GM12878 (cell line): ENCODE data around the gene CETN2. TPM values are rescaled to one million over a fixed set of nuclear protein-coding genes. Genes with fewer than 3 reads are reported as not detected.

Source experiments
- ATAC-seq: fragments of 200-7000 bp; cut with Tn5 transposase; 3 replicates; pipeline ENCODE4 v1.9.1; 2020; ENCODE audit warnings: mild to moderate bottlenecking, moderate library complexity
- BruUV-seq: library from RNA; stranded (reverse); fragments of 400-500 nt; replicated peaks from 2 replicates; lab custom pipeline; 2021; lab: Mats Ljungman, UMichigan
- CTCF ChIA-PET: fragments of 300-600 bp; sonication (Branson Sonifier 250); formaldehyde crosslinking; extraction: SDS; loops from one replicate; lab custom pipeline; 2021; ENCODE audit warnings: inconsistent platforms; lab: Yijun Ruan, JAX
- POLR2A ChIA-PET: fragments of 350-600 bp; formaldehyde crosslinking; extraction: SDS; loops from one replicate; lab custom pipeline; 2021; ENCODE audit warnings: inconsistent platforms; lab: Charles Lee
- RAD21 ChIA-PET: fragments of 300-600 bp; sonication (Branson Sonifier 250); formaldehyde crosslinking; loops from one replicate; lab custom pipeline; 2023; ENCODE audit warnings: antibody characterized with exemption; ENCODE audit not compliant: unreplicated experiment; lab: Charles Lee
- SMC1A ChIA-PET: fragments of 300-600 bp; sonication (Branson Sonifier 250); formaldehyde crosslinking; loops from one replicate; lab custom pipeline; 2023; ENCODE audit not compliant: unreplicated experiment, uncharacterized antibody; lab: Charles Lee
- DNase-seq: peaks from one replicate; pipeline ENCODE4 v3.0.0-alpha.2; 2011; ENCODE audit warnings: low read depth, low spot score
- FAIRE-seq: peaks from 3 replicates; lab custom pipeline; 2011; peaks lifted over from hg19 to GRCh38; lab: Jason Lieb, UNC
- H2AFZ ChIP-seq: 2 replicates; pipeline ENCODE4 v1.6.0; 2011; ENCODE audit warnings: low read depth, low read length, control low read depth; ENCODE audit not compliant: control insufficient read depth
- H3K27ac ChIP-seq: 2 replicates; pipeline ENCODE4 v1.5.1; 2011; ENCODE audit warnings: control low read depth; ENCODE audit not compliant: control insufficient read depth, insufficient read depth
- H3K27me3 ChIP-seq, 2 experiments: replicated peaks in 1 of 2; 2 replicates each; pipeline versions ENCODE4 v1.6.0 to v1.6.1; 2011; ENCODE audit warnings: low read length in 1 of 2; ENCODE audit not compliant: control insufficient read depth in 2 of 2, insufficient read depth in 2 of 2
- H3K36me3 ChIP-seq, 2 experiments: 2 replicates each; pipeline ENCODE4 v1.5.1; 2011; ENCODE audit warnings: low read length in 1 of 2; ENCODE audit not compliant: control insufficient read depth in 2 of 2, insufficient read depth in 2 of 2
- H3K4me1 ChIP-seq: 2 replicates; pipeline ENCODE4 v1.6.1; 2011; ENCODE audit warnings: mild to moderate bottlenecking, low read length, moderate library complexity, mixed read lengths; ENCODE audit not compliant: control insufficient read depth, insufficient read depth
- H3K4me2 ChIP-seq: 2 replicates; pipeline ENCODE4 v1.6.0; 2011; ENCODE audit warnings: control low read depth; ENCODE audit not compliant: control insufficient read depth, insufficient read depth
- H3K4me3 ChIP-seq: fragments of 200-600 bp; sonication (generic); 2 replicates; pipeline ENCODE4 v1.5.1; 2016
- H3K79me2 ChIP-seq: 2 replicates; pipeline ENCODE4 v1.6.0; 2011; ENCODE audit warnings: low read length; ENCODE audit not compliant: control insufficient read depth, insufficient read depth
- H3K9ac ChIP-seq: 2 replicates; pipeline ENCODE4 v1.8.0; 2011; ENCODE audit warnings: low read length, control low read depth, mixed read lengths; ENCODE audit not compliant: control insufficient read depth, insufficient read depth
- H3K9me3 ChIP-seq: replicated peaks from 3 replicates; pipeline ENCODE4 v1.5.1; 2011; ENCODE audit warnings: mild to moderate bottlenecking, low read length; ENCODE audit not compliant: control insufficient read depth, insufficient read depth
- H4K20me1 ChIP-seq: 2 replicates; pipeline ENCODE4 v1.6.0; 2011; ENCODE audit not compliant: control insufficient read depth, insufficient read depth
- BCL11A ChIP-seq: IDR thresholded peaks from 2 replicates; pipeline ENCODE4 v1.6.1; 2011; ENCODE audit warnings: low read depth, low read length
- CREM ChIP-seq: IDR thresholded peaks from 2 replicates; pipeline ENCODE4 v1.6.1; 2014; ENCODE audit warnings: antibody characterized with exemption, low read depth
- CTCF ChIP-seq, 3 experiments: IDR thresholded peaks in 2 of 3; conservative IDR thresholded peaks in 1 of 3; 2 replicates each; pipeline ENCODE4 v1.5.1; 2011; ENCODE audit warnings: low read depth in 3 of 3, low read length in 3 of 3, mild to moderate bottlenecking in 3 of 3, control low read depth in 2 of 3, moderate library complexity in 2 of 3, inconsistent platforms in 1 of 3, mixed read lengths in 1 of 3; ENCODE audit not compliant: control insufficient read depth in 2 of 3, insufficient read depth in 1 of 3; ENCODE audit errors: extremely low read depth in 1 of 3
- RAD21 ChIP-seq: IDR thresholded peaks from 2 replicates; pipeline ENCODE4 v1.6.1; 2011; ENCODE audit warnings: mild to moderate bottlenecking, low read depth, low read length, moderate library complexity; ENCODE audit not compliant: insufficient read depth
- SMC3 ChIP-seq: IDR thresholded peaks from 2 replicates; pipeline ENCODE4 v1.6.1; 2011; ENCODE audit warnings: low read length, improper control_type of control experiment, borderline replicate concordance
- WGBS: methylation state at CpG from one replicate; pipeline ENCODE4 v1.1.6; 2016; ENCODE audit warnings: low lambda C conversion rate; ENCODE audit not compliant: insufficient replicate concordance, insufficient coverage; ENCODE audit errors: missing lambda C conversion rate; 5-methylcytosine and 5-hydroxymethylcytosine counted together
- in situ Hi-C: fragments of 300-500 bp; cut with MboI; formaldehyde crosslinking; loops from 9 replicates; pipeline ENCODE4 v1.14.3; 2018; ENCODE audit warnings: mixed read lengths
- intact Hi-C: fragments of 100-400 bp; cut with micrococcal nuclease; formaldehyde crosslinking; loops from one replicate; pipeline ENCODE4 v1.14.2; 2022; ENCODE audit not compliant: unreplicated experiment
- polyA plus RNA-seq, 11 experiments: library from polyadenylated mRNA; depleted of rRNA in 4 of 11; unstranded in 6 of 11; stranded (reverse) in 5 of 11; fragments of >200 nt; fragmentation: Nextera tagmentation in 4 of 11; fragmentation: Illumina TruSeq in 1 of 11; extraction: Ambion mirVana in 4 of 11; extraction: Trizol in 1 of 11; gene quantifications; 1 replicate in 1 of 11; 2 replicates in 10 of 11; pipeline versions ENCODE4 v1.2.1 to v1.2.3, GENCODE V29; 2011 to 2016; ENCODE audit warnings: inconsistent platforms in 2 of 11, missing spikeins in 2 of 11, low read depth in 1 of 11
- total RNA-seq, 4 experiments: library from RNA; depleted of rRNA in 3 of 4; stranded (reverse); fragments of >200 nt in 3 of 4; fragmentation: Illumina TruSeq in 1 of 4; extraction: Trizol in 1 of 4; gene quantifications; 2 replicates each; pipeline versions ENCODE4 v1.2.1 to v1.2.3, GENCODE V29; 2013 to 2021

Gene CETN2
- total and polyA plus RNA-seq, 10 of the 15 experiments (the other 5 are each of a cell fraction or from before 2014, with no cell fraction given) = 12.0 to 30.3 (median 20.0) TPM

DNA sequence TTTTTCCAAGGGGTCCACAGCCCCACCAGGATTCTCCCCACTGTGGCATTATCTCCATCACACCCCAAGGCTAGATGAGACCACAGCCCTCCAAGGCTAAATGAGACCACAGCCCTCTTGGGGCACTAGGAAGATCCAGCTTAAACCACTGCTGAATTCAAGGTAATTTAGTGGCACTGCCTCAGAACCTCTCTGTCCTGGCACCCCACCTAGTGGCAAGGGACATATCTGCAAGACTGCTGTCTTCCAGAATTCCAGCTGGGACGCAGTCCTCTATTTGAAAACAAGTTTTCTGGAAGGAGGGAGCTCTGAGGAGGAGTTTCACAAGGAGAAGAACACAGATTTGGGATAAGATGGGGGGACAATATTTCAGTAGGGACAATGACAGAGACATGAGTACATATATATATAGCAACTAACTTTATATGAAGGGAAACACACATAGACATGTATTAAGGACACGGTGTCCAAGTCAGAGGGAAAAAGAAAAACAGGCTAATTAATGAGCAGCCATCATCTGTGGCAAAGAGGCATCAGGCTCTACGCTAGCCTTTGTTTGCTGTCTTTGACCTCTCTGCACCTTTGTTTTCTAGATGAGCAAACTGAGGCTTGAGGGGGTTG, 9.3 kb downstream of the CETN2 start:
- Histone ChIP-seq H3K4me1 (no peaks in the 10 kb centered on the region), H3K36me3 (no peaks in the 10 kb centered on the region), H3K9me3 (no peaks in the 10 kb centered on the region), H3K27ac (no peak overlapping the region), H3K27me3 (no peaks in the 10 kb centered on the region), H3K4me3 (no peak overlapping the region), H4K20me1 (no peaks in the 10 kb centered on the region), H3K9ac (no peak overlapping the region), H3K4me2 (no peak overlapping the region), H2AFZ (no peak overlapping the region), H3K79me2 (no peaks in the 10 kb centered on the region)
- ChIA-PET CTCF (interaction anchor here (0.7 to 3.3 kb wide), 8 partner anchors 8 to 1461 kb away, joined by 3 to 20 read pairs (median 4); partner anchors contain the start of gene CETN2), POLR2A (no interaction called here), RAD21 (interaction anchor here (0.5 to 3.6 kb wide), 3 partner anchors 180 to 1070 kb away, joined by 3 to 20 read pairs (median 3); no protein-coding TSS in a partner anchor), SMC1A (interaction anchor here (1.2 to 1.5 kb wide), 2 partner anchors 9 to 179 kb away, joined by 5 to 6 read pairs; no protein-coding TSS in a partner anchor)
- in situ Hi-C loops (loop anchor here (25.0 kb wide), 1 partner anchor 184 kb away; the partner anchor contains the start of gene GABRQ), intact Hi-C loops (loop anchor here (2.0 kb wide), 1 partner anchor 1068 kb away; no protein-coding TSS in a partner anchor)
- no peak for FAIRE-seq
- ATAC-seq = peak; percentile 67
- DNase-seq = no peak
- 24% methylated on average over 3 of the region's 3 CpGs for WGBS
- TF ChIP-seq CREM (no peak), CTCF (IDR thresholded peaks at IDR 0.05 in 2 of 3, conservative IDR thresholded peaks at IDR 0.05 in 1 of 3; ENCODE audit: control insufficient read depth in 2 of 3, extremely low read depth in 1 of 3, insufficient read depth in 1 of 3, low read depth in 3 of 3, low read length in 3 of 3) (peak; percentile 60 to 69 (median 66)), RAD21 (peak; percentile 50), SMC3 (0 out of 2 replicates have a peak, but pooled peaks have one; percentile 25), BCL11A (no peak)
- BruUV-seq = no TSS peak
